HepG2 (cell line): ENCODE data around the gene RAB8A. TPM values are rescaled to one million over a fixed set of nuclear protein-coding genes. Genes with fewer than 3 reads are reported as not detected.

ENCODE experiments used
- AKNA ChIP-seq: sonication (generic); formaldehyde crosslinking; IDR thresholded peaks from 2 replicates; pipeline ENCODE4 v1.4.0; 2020; ENCODE audit warnings: missing genetic modification reagents, borderline replicate concordance
- HHEX ChIP-seq: IDR thresholded peaks from 2 replicates; pipeline ENCODE4 v1.6.1; 2016; ENCODE audit warnings: control low read depth
- POLR2G ChIP-seq: fragments of 200-400 bp; formaldehyde crosslinking; IDR thresholded peaks from 2 replicates; pipeline ENCODE4 v1.6.1; 2018; ENCODE audit warnings: mild to moderate bottlenecking, low read depth, low read length, moderate library complexity
- RBM22 ChIP-seq: fragments of 200-400 bp; formaldehyde crosslinking; optimal IDR thresholded peaks from 2 replicates; pipeline ENCODE3; 2017; ENCODE audit warnings: mild to moderate bottlenecking, low read length, moderate library complexity
- REL ChIP-seq: sonication (generic); formaldehyde crosslinking; conservative IDR thresholded peaks from 2 replicates; pipeline ENCODE4 v1.8.0; 2022; ENCODE audit warnings: mild to moderate bottlenecking, missing genetic modification reagents, moderate library complexity
- RORA ChIP-seq: sonication (generic); formaldehyde crosslinking; IDR thresholded peaks from 2 replicates; pipeline ENCODE4 v1.5.0; 2020; ENCODE audit warnings: mild to moderate bottlenecking, missing genetic modification reagents, moderate library complexity
- SAFB2 ChIP-seq: sonication (generic); formaldehyde crosslinking; IDR thresholded peaks from 2 replicates; pipeline ENCODE4 v1.5.1; 2020; ENCODE audit warnings: missing genetic modification reagents, low read depth, mild to moderate bottlenecking, borderline replicate concordance
- SP4 ChIP-seq: sonication (generic); formaldehyde crosslinking; IDR thresholded peaks from 2 replicates; pipeline ENCODE4 v1.8.1; 2023; ENCODE audit warnings: mild to moderate bottlenecking, missing genetic modification reagents
- TEF ChIP-seq: sonication (generic); formaldehyde crosslinking; IDR thresholded peaks from 2 replicates; pipeline ENCODE4 v1.5.0; 2020; ENCODE audit warnings: missing genetic modification reagents
- ZNF235 ChIP-seq: sonication (generic); formaldehyde crosslinking; IDR thresholded peaks from 2 replicates; pipeline ENCODE4 v1.8.1; 2023; ENCODE audit warnings: mild to moderate bottlenecking, missing genetic modification reagents, borderline replicate concordance
- ZNF326 ChIP-seq: sonication (generic); formaldehyde crosslinking; IDR thresholded peaks from 2 replicates; pipeline ENCODE4 v1.4.0; 2020; ENCODE audit warnings: missing genetic modification reagents, borderline replicate concordance
- ZNF567 ChIP-seq: sonication (generic); formaldehyde crosslinking; IDR thresholded peaks from 2 replicates; pipeline ENCODE4 v1.8.1; 2023; ENCODE audit warnings: mild to moderate bottlenecking, missing genetic modification reagents, borderline replicate concordance
- ZNF777 ChIP-seq: sonication (generic); formaldehyde crosslinking; IDR thresholded peaks from 2 replicates; pipeline ENCODE4 v1.4.0; 2020; ENCODE audit warnings: missing genetic modification reagents
- polyA plus RNA-seq, 8 experiments: library from polyadenylated mRNA; depleted of rRNA in 3 of 8; stranded (reverse) in 7 of 8; unstranded in 1 of 8; fragments of >200 nt; fragmentation: Illumina TruSeq in 4 of 8; extraction: Trizol in 4 of 8; gene quantifications; 2 replicates each; pipeline versions ENCODE4 v1.2.1 to v1.2.3, GENCODE V29; 2011 to 2016; ENCODE audit warnings: low read depth in 4 of 8, missing spikeins in 1 of 8, mixed read lengths in 1 of 8; ENCODE audit not compliant: insufficient read depth in 1 of 8
- total RNA-seq, 5 experiments: library from RNA; depleted of rRNA; stranded (reverse); fragments of >200 nt; fragmentation: Illumina TruSeq; extraction: Trizol; gene quantifications; 2 replicates each; pipeline ENCODE4 v1.2.3, GENCODE V29; 2016; ENCODE audit warnings: low read depth in 1 of 5
- TF ChIP-seq, protein P1 (sequence below): sonication (generic); formaldehyde crosslinking; IDR thresholded peaks from 2 replicates; pipeline ENCODE4 v1.5.0; 2020; ENCODE audit warnings: mild to moderate bottlenecking, low read depth, missing genetic modification reagents, borderline replicate concordance
- TF ChIP-seq, protein P2 (sequence below): sonication (generic); formaldehyde crosslinking; IDR thresholded peaks from 2 replicates; pipeline ENCODE4 v1.4.0; 2020; ENCODE audit warnings: missing genetic modification reagents, borderline replicate concordance
- TF ChIP-seq, protein P3 (sequence below): sonication (generic); formaldehyde crosslinking; IDR thresholded peaks from 2 replicates; pipeline ENCODE4 v1.4.0; 2020; ENCODE audit warnings: missing genetic modification reagents

The RAB8A gene
- total and polyA plus RNA-seq, 2 of the 13 experiments (the other 11 are each of a cell fraction or from before 2014, with no cell fraction given) = 36.7 to 45.0 TPM

DNA sequence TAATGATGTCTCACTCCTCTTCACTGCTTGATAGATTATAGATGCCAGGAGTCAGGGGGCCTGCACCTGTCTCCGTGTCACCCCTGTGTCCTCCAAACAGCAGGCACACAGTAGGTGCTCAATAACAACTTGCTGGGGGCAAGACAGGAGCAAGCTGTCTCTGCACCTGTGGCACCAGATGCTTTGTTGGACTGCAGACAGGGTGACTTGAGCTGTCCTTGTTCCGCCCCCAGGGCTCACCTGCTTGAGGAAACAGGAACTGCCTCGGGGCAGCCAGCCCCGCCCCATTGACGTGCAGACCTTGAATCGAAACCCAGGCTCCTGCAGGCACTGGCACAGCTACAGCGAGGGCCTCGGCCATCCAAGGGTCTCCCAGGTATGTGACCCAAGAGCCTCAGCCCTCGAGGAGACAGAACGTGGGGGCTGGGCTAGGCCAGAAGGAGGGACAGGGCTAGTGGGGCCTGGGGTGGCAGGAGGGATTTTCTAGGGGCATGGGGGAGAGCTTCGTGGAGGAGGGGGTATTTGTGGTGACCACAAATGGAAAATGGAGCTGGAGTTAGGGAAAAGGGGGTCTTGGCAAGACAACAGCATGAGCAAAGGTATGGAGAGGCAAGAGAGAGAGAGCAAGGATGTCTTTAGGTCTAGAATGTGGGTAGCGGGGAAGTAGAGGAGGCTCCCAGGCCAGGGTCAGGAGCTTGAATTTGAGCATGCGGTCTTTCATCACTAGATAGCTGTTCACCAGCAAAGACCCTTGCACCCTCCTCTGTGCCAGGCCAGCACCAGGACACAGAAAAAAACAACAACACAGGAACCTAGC, 31.9 kb downstream of the RAB8A start, which contains the start of gene HSH2D (continued):
- TF ChIP-seq, protein P1, sequence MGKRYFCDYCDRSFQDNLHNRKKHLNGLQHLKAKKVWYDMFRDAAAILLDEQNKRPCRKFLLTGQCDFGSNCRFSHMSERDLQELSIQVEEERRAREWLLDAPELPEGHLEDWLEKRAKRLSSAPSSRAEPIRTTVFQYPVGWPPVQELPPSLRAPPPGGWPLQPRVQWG (CRISPR knock-in tag) = no peak
- TF ChIP-seq REL (CRISPR knock-in tag) (no peak), HHEX (CRISPR knock-in tag) (no peak), SAFB2 (CRISPR knock-in tag) (no peak), ZNF777 (CRISPR knock-in tag) (no peak), RBM22 (no peak), SP4 (CRISPR knock-in tag) (0 out of 2 replicates have a peak, but pooled peaks have one; percentile 42), TEF (no peak), ZNF235 (CRISPR knock-in tag) (no peak), RORA (CRISPR knock-in tag) (no peak), POLR2G (peak; percentile 46; the same call in 1 of the 2 replicates), ZNF326 (CRISPR knock-in tag) (no peak), AKNA (CRISPR knock-in tag) (no peak), ZNF567 (CRISPR knock-in tag) (no peak)
- TF ChIP-seq, protein P2, sequence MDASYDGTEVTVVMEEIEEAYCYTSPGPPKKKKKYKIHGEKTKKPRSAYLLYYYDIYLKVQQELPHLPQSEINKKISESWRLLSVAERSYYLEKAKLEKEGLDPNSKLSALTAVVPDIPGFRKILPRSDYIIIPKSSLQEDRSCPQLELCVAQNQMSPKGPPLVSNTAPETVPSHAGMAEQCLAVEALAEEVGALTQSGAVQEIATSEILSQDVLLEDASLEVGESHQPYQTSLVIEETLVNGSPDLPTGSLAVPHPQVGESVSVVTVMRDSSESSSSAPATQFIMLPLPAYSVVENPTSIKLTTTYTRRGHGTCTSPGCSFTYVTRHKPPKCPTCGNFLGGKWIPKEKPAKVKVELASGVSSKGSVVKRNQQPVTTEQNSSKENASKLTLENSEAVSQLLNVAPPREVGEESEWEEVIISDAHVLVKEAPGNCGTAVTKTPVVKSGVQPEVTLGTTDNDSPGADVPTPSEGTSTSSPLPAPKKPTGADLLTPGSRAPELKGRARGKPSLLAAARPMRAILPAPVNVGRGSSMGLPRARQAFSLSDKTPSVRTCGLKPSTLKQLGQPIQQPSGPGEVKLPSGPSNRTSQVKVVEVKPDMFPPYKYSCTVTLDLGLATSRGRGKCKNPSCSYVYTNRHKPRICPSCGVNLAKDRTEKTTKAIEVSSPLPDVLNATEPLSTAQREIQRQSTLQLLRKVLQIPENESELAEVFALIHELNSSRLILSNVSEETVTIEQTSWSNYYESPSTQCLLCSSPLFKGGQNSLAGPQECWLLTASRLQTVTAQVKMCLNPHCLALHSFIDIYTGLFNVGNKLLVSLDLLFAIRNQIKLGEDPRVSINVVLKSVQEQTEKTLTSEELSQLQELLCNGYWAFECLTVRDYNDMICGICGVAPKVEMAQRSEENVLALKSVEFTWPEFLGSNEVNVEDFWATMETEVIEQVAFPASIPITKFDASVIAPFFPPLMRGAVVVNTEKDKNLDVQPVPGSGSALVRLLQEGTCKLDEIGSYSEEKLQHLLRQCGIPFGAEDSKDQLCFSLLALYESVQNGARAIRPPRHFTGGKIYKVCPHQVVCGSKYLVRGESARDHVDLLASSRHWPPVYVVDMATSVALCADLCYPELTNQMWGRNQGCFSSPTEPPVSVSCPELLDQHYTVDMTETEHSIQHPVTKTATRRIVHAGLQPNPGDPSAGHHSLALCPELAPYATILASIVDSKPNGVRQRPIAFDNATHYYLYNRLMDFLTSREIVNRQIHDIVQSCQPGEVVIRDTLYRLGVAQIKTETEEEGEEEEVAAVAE (CRISPR knock-in tag) = no peak
- TF ChIP-seq, protein P3, sequence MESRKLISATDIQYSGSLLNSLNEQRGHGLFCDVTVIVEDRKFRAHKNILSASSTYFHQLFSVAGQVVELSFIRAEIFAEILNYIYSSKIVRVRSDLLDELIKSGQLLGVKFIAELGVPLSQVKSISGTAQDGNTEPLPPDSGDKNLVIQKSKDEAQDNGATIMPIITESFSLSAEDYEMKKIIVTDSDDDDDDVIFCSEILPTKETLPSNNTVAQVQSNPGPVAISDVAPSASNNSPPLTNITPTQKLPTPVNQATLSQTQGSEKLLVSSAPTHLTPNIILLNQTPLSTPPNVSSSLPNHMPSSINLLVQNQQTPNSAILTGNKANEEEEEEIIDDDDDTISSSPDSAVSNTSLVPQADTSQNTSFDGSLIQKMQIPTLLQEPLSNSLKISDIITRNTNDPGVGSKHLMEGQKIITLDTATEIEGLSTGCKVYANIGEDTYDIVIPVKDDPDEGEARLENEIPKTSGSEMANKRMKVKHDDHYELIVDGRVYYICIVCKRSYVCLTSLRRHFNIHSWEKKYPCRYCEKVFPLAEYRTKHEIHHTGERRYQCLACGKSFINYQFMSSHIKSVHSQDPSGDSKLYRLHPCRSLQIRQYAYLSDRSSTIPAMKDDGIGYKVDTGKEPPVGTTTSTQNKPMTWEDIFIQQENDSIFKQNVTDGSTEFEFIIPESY (CRISPR knock-in tag) = no peak
